Upper lobe of left lung (tissue), 4 donors: Measurements from ENCODE around the gene RNF213.
A peak's percentile ranks its signal among the peaks of the same experiment; 100 is the strongest.

Experiments
- POLR2A ChIP-seq, 4 donors: fragments of 450-650 bp; IDR thresholded peaks; one replicate each; pipeline ENCODE4 v1.5.1; 2016 to 2017; ENCODE audit warnings: antibody characterized with exemption in 4 of 4, mild to moderate bottlenecking in 2 of 4
- TF ChIP-seq, protein P1 (sequence below), 6 experiments: fragments of 450-650 bp in 4 of 6; fragments of 200-600 bp in 2 of 6; sonication (generic) in 2 of 6; IDR thresholded peaks; one replicate each; pipeline ENCODE4 v1.5.1; 2016 to 2019; ENCODE audit warnings: antibody characterized with exemption in 6 of 6

- no peak for TF ChIP-seq POLR2A (IDR thresholded peaks at IDR 0.05)
- TF ChIP-seq, protein P1, sequence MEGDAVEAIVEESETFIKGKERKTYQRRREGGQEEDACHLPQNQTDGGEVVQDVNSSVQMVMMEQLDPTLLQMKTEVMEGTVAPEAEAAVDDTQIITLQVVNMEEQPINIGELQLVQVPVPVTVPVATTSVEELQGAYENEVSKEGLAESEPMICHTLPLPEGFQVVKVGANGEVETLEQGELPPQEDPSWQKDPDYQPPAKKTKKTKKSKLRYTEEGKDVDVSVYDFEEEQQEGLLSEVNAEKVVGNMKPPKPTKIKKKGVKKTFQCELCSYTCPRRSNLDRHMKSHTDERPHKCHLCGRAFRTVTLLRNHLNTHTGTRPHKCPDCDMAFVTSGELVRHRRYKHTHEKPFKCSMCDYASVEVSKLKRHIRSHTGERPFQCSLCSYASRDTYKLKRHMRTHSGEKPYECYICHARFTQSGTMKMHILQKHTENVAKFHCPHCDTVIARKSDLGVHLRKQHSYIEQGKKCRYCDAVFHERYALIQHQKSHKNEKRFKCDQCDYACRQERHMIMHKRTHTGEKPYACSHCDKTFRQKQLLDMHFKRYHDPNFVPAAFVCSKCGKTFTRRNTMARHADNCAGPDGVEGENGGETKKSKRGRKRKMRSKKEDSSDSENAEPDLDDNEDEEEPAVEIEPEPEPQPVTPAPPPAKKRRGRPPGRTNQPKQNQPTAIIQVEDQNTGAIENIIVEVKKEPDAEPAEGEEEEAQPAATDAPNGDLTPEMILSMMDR (IDR thresholded peaks at IDR 0.05): peak in 1 of 6 experiments; percentile 44
Observed at GRCh38 chr17:80279895-80280294, 19.2 kb downstream of the RNF213 start.
